Loucy (cell line): ENCODE results near the gene SH2D4B.

ENCODE experiments used
- H2AFZ ChIP-seq: fragments of 200-600 bp; sonication (generic); 2 replicates; pipeline ENCODE4 v1.6.0; 2016; ENCODE audit warnings: antibody characterized with exemption, mild to moderate bottlenecking, low read length, moderate library complexity
- H3F3A ChIP-seq: fragments of 200-600 bp; 2 replicates; pipeline ENCODE4 v1.6.0; 2016; ENCODE audit warnings: antibody characterized with exemption, low read depth, mild to moderate bottlenecking
- H3K27me3 ChIP-seq: fragments of 200-600 bp; sonication (generic); 2 replicates; pipeline ENCODE4 v1.6.1; 2014; ENCODE audit warnings: low read length, mild to moderate bottlenecking; ENCODE audit not compliant: insufficient read depth, poor library complexity, severe bottlenecking
- H3K36me3 ChIP-seq: fragments of 200-600 bp; sonication (generic); 2 replicates; pipeline ENCODE4 v1.6.1; 2016; ENCODE audit warnings: low read length; ENCODE audit not compliant: insufficient read depth
- H3K4me1 ChIP-seq: fragments of 200-600 bp; sonication (generic); 2 replicates; pipeline ENCODE4 v1.5.1; 2014; ENCODE audit warnings: low read length, mild to moderate bottlenecking; ENCODE audit not compliant: insufficient read depth, poor library complexity, severe bottlenecking
- H3K4me2 ChIP-seq: fragments of 200-600 bp; sonication (generic); 2 replicates; pipeline ENCODE4 v1.6.0; 2014; ENCODE audit warnings: antibody characterized with exemption, low read length, low read depth, mild to moderate bottlenecking; ENCODE audit not compliant: poor library complexity, severe bottlenecking
- H3K4me3 ChIP-seq: fragments of 200-600 bp; sonication (generic); 2 replicates; pipeline ENCODE4 v1.5.1; 2014; ENCODE audit warnings: low read length, mild to moderate bottlenecking, mixed read lengths; ENCODE audit not compliant: poor library complexity, severe bottlenecking
- H3K79me2 ChIP-seq: fragments of 200-600 bp; sonication (generic); 2 replicates; pipeline ENCODE4 v1.6.1; 2014; ENCODE audit warnings: low read length; ENCODE audit not compliant: insufficient read depth
- H3K9ac ChIP-seq: fragments of 200-600 bp; sonication (generic); 2 replicates; pipeline ENCODE4 v1.6.0; 2014; ENCODE audit warnings: mild to moderate bottlenecking, low read depth, low read length, moderate library complexity; ENCODE audit not compliant: poor library complexity, severe bottlenecking
- H3K9me2 ChIP-seq: fragments of 200-600 bp; sonication (generic); replicated peaks from 2 replicates; pipeline ENCODE4 v1.6.1; 2016; ENCODE audit warnings: low read depth, low read length, mixed read lengths
- H3K9me3 ChIP-seq: fragments of 200-600 bp; sonication (generic); 2 replicates; pipeline ENCODE4 v1.6.1; 2014; ENCODE audit warnings: mild to moderate bottlenecking, antibody characterized with exemption, low read length, low read depth; ENCODE audit not compliant: insufficient read depth
- H4K20me1 ChIP-seq: fragments of 200-600 bp; sonication (generic); 2 replicates; pipeline ENCODE4 v1.6.0; 2014; ENCODE audit warnings: antibody characterized with exemption, low read length, mild to moderate bottlenecking; ENCODE audit not compliant: insufficient read depth, poor library complexity, severe bottlenecking
- EZH2phosphoT487 ChIP-seq: fragments of 200-600 bp; IDR thresholded peaks from 2 replicates; pipeline ENCODE4 v1.6.1; 2018; ENCODE audit warnings: antibody characterized with exemption, mild to moderate bottlenecking, moderate library complexity, borderline replicate concordance
- TF ChIP-seq, protein P1 (sequence below): fragments of 200-600 bp; sonication (generic); conservative IDR thresholded peaks from 2 replicates; pipeline ENCODE4 v1.5.1; 2014; ENCODE audit warnings: mild to moderate bottlenecking, antibody characterized with exemption, low read length

Gene SH2D4B

DNA sequence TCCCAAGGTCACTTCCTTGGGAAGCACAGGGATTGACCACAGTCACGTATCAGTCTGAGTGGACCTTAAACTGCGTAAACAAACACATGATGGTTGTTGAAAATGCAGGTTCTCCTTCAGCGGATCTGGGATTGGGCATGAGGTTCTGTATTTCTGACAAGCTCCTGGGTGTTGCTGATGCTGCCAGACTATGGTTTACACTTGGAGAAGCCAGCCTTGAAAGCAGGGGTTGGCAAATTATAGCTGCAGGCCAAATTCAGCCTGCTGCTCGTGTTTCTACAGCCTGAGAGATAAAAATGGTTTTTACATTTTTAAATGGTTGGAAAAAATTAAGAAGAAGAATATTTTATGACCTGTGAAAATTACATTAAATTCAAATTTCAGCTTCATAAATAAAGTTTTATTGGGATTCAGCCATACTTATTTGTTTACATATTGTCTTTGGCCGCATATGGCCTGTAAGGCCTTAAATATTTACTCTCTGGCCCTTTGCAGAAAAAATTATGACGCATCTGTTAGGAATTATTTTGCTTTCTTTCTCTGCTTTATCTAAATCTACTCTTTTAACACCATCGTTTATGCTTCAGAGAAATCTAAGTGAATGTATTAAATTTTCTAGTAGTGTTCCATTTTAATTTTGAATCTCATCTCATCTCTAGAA, 109.6 kb downstream of the SH2D4B start:
- no peaks in the 10 kb centered on the region for H3K79me2 ChIP-seq
- no peaks in the 10 kb centered on the region for H3K27me3 ChIP-seq
- no peak for TF ChIP-seq EZH2phosphoT487
- TF ChIP-seq, protein P1, sequence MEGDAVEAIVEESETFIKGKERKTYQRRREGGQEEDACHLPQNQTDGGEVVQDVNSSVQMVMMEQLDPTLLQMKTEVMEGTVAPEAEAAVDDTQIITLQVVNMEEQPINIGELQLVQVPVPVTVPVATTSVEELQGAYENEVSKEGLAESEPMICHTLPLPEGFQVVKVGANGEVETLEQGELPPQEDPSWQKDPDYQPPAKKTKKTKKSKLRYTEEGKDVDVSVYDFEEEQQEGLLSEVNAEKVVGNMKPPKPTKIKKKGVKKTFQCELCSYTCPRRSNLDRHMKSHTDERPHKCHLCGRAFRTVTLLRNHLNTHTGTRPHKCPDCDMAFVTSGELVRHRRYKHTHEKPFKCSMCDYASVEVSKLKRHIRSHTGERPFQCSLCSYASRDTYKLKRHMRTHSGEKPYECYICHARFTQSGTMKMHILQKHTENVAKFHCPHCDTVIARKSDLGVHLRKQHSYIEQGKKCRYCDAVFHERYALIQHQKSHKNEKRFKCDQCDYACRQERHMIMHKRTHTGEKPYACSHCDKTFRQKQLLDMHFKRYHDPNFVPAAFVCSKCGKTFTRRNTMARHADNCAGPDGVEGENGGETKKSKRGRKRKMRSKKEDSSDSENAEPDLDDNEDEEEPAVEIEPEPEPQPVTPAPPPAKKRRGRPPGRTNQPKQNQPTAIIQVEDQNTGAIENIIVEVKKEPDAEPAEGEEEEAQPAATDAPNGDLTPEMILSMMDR, result no peak
- H3K9me2 ChIP-seq, result no peaks in the 10 kb centered on the region
- no peaks in the 10 kb centered on the region for H3F3A ChIP-seq
- H3K4me2 ChIP-seq, result no peak overlapping the region
- no peak overlapping the region for H2AFZ ChIP-seq
- H3K4me1 ChIP-seq, result no peaks in the 10 kb centered on the region
- no peak overlapping the region for H3K9ac ChIP-seq
- no peaks in the 10 kb centered on the region for H3K36me3 ChIP-seq
- H4K20me1 ChIP-seq, result no peaks in the 10 kb centered on the region
- H3K4me3 ChIP-seq, result no peak overlapping the region
- H3K9me3 ChIP-seq, result no peaks in the 10 kb centered on the region

DNA sequence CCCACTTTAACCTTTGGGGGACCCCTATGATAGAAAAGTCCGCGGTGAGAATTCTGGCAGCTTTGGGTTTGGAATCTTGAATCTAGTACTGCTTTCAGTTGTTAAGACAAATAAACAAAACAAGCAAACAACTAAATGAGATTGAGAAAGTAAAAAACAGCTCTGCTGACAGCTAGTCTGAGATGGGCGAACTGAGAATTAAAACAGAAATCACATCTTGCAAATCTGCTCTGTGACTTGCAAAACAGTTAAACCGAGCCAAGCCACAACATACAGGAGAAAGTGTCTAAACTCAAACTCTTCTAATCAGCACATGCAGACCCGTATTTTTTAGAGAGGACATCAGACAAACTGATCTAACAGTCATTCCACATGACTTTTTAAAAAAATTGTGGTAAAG, 110.4 kb downstream of the SH2D4B start:
- Histone ChIP-seq H3K9ac (no peak overlapping the region), H3K79me2 (no peaks in the 10 kb centered on the region), H2AFZ (no peak overlapping the region), H3K4me2 (no peak overlapping the region), H3K9me3 (no peaks in the 10 kb centered on the region), H4K20me1 (no peaks in the 10 kb centered on the region), H3F3A (no peaks in the 10 kb centered on the region), H3K36me3 (no peaks in the 10 kb centered on the region), H3K4me3 (no peak overlapping the region), H3K4me1 (no peaks in the 10 kb centered on the region), H3K9me2 (no peaks in the 10 kb centered on the region), H3K27me3 (no peaks in the 10 kb centered on the region)
- TF ChIP-seq EZH2phosphoT487, result no peak
- TF ChIP-seq, protein P1, result no peak

DNA sequence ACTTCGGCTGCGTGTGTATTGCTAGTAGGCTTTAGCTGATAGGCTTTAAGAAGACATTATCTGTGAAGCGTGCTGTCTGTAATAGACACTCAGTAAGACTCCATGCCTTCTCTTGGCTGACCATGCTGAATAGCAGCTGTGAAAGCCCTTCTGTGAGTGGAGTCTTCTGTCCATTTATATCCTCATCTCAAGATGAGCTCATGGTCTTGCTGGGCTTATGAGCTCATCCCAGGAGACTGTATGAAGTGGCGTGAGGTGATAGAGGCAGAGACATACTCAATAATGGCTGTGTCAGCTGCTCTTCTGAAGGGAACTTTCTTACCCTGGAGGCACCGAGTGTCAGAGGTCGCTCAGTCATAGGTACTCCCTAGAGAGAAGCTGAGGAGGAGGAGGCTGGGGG, 111.5 kb downstream of the SH2D4B start:
- no peak for TF ChIP-seq EZH2phosphoT487
- TF ChIP-seq, protein P1, result no peak

More for the DNA sequence above, 111.5 kb downstream of the SH2D4B start:
- no peak overlapping the region for H2AFZ ChIP-seq
- no peaks in the 10 kb centered on the region for H3K27me3 ChIP-seq
- H3K4me1 ChIP-seq, result no peaks in the 10 kb centered on the region
- no peaks in the 10 kb centered on the region for H3F3A ChIP-seq
- H3K9me2 ChIP-seq, result no peaks in the 10 kb centered on the region
- H3K4me3 ChIP-seq, result no peak overlapping the region
- H3K9me3 ChIP-seq, result 0 out of 2 replicates have a peak, but pooled peaks cover 2% of the 10 kb centered on the region
- H3K4me2 ChIP-seq, result no peak overlapping the region
- no peaks in the 10 kb centered on the region for H4K20me1 ChIP-seq
- H3K9ac ChIP-seq, result no peak overlapping the region
- H3K79me2 ChIP-seq, result no peaks in the 10 kb centered on the region
- H3K36me3 ChIP-seq, result no peaks in the 10 kb centered on the region
